ENCODE results near the gene DDC.

DDC gene

GRCh38 chr7:50564640-50565558 lies at the start of gene DDC:
Gene DDC (minus strand): TSS chr7:50565405. CDS start chr7:50544085, 21,320 bp downstream.
- no peak for DNase-seq

GRCh38 chr7:50613473-50613872 lies 48.3 kb upstream of the DDC start:
- no peak for DNase-seq

GRCh38 chr7:50612704-50613103 lies 47.5 kb upstream of the DDC start:
- DNase-seq = no peak

GRCh38 chr7:50610521-50611277 lies 45.5 kb upstream of the DDC start:
- DNase-seq = peak; percentile 64

GRCh38 chr7:50608196-50608906 lies 43.1 kb upstream of the DDC start:
- DNase-seq = peak; percentile 59

GRCh38 chr7:50607524-50608125 lies 42.4 kb upstream of the DDC start:
- DNase-seq = no peak

GRCh38 chr7:50605059-50605458 lies 39.9 kb upstream of the DDC start:
- no peak for DNase-seq

- DNase-seq = no peak
These were observed 38.1 kb upstream of the DDC start for GRCh38 chr7:50603287-50603686.

- no peak for DNase-seq
These were observed 34.2 kb upstream of the DDC start for GRCh38 chr7:50599385-50599784.

GRCh38 chr7:50598460-50599343 lies 33.5 kb upstream of the DDC start:
- DNase-seq = no peak

- DNase-seq = no peak
These were observed 31.3 kb upstream of the DDC start for GRCh38 chr7:50596484-50596883.

GRCh38 chr7:50595491-50596102 lies 30.4 kb upstream of the DDC start:
- peak; percentile 45 for DNase-seq

- no peak for DNase-seq
These were observed 29.7 kb upstream of the DDC start for GRCh38 chr7:50594734-50595485.

- DNase-seq = no peak
These were observed 28.9 kb upstream of the DDC start for GRCh38 chr7:50594136-50594535.

GRCh38 chr7:50592940-50593339 lies 27.7 kb upstream of the DDC start:
- no peak for DNase-seq

- DNase-seq = no peak
These were observed 26.6 kb upstream of the DDC start for GRCh38 chr7:50591480-50592438.

- DNase-seq = no peak
These were observed 25.9 kb upstream of the DDC start for GRCh38 chr7:50591098-50591479.

- DNase-seq = no peak
These were observed 25.3 kb upstream of the DDC start for GRCh38 chr7:50590535-50590934.

- DNase-seq = no peak
These were observed 24.2 kb upstream of the DDC start for GRCh38 chr7:50589364-50589763.

Data from CD4-positive, alpha-beta T cell treated with Interleukin-12 subunit alpha and Interleukin-12 subunit beta, for 1 hour (primary cell).